IPS DF 6.9 (cell line): ENCODE results near the gene CSRNP2.
A peak's percentile ranks its signal among the peaks of the same experiment; 100 is the strongest.
"Not testable (repeated sequence)": the region's sequence is repeated elsewhere in the genome, so short reads cannot be mapped to it uniquely, and the experiment has no call there.

Experiments
- DNase-seq: peaks from one replicate; pipeline ENCODE4 v3.0.0-alpha.2; 2013; ENCODE audit warnings: low read depth, low spot score
- H3K27ac ChIP-seq: one replicate; pipeline ENCODE4 v1.5.1; 2013; ENCODE audit warnings: low read length, control low read depth
- H3K27me3 ChIP-seq: 2 replicates; pipeline ENCODE4 v1.6.1; 2013; ENCODE audit warnings: mild to moderate bottlenecking, low read length; ENCODE audit not compliant: control insufficient read depth, insufficient read depth
- H3K36me3 ChIP-seq: 2 replicates; pipeline ENCODE4 v1.6.1; 2013; ENCODE audit warnings: low read length; ENCODE audit not compliant: control insufficient read depth, insufficient read depth
- H3K4me1 ChIP-seq: 2 replicates; pipeline ENCODE4 v1.6.1; 2013; ENCODE audit warnings: low read length; ENCODE audit not compliant: control insufficient read depth, insufficient read depth
- H3K4me3 ChIP-seq: 2 replicates; pipeline ENCODE4 v1.5.1; 2013; ENCODE audit warnings: mild to moderate bottlenecking, low read length
- H3K9me3 ChIP-seq: 2 replicates; pipeline ENCODE4 v1.6.1; 2013; ENCODE audit warnings: low read length, inconsistent platforms; ENCODE audit not compliant: control insufficient read depth, insufficient read depth
- WGBS: extraction: QIAGEN DNeasy Blood & Tissue Kit; methylation state at CpG from one replicate; pipeline ENCODE4 v1.1.7; 2013; ENCODE audit warnings: mixed read lengths, missing lambda C conversion rate; ENCODE audit not compliant: insufficient read length, insufficient coverage; 5-methylcytosine and 5-hydroxymethylcytosine counted together

The CSRNP2 gene

DNA sequence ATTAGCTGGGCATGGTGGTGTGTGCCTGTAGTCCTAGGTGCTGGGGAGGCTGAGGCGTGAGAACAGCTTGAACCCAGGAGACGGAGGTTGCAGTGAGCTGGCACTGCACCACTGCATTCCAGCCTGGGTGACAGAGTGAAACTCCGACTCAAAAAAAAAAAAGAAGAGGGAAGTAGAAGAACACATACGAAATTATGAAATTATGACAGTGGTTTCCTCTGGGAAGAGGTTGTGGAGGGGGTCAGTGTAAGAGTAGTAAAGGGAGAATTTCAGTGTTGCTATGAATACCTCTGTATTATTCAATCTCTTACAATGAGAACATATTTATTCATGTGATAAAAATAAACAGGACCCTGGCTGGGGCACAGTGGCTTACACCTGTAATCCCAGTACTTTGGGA lies 24.7 kb upstream of the CSRNP2 start:
- no peak overlapping the region for H3K4me3 ChIP-seq
- no peaks in the 10 kb centered on the region for H3K9me3 ChIP-seq
- peaks cover 9% of the 10 kb centered on the region; the same call in 1 of the 2 replicates for H3K36me3 ChIP-seq
- H3K4me1 ChIP-seq = no peaks in the 10 kb centered on the region
- H3K27me3 ChIP-seq = no peaks in the 10 kb centered on the region
- no peak for DNase-seq
- WGBS = no CpG with 5 or more reads among the region's 4 CpGs
- no peak overlapping the region for H3K27ac ChIP-seq

GRCh38 chr12:51103977-51104376 lies 20.6 kb upstream of the CSRNP2 start:
- Histone ChIP-seq H3K9me3 (no peaks in the 10 kb centered on the region), H3K36me3 (peaks cover 12% of the 10 kb centered on the region; the same call in 1 of the 2 replicates), H3K4me3 (no peak overlapping the region), H3K27me3 (no peaks in the 10 kb centered on the region), H3K27ac (no peak overlapping the region), H3K4me1 (no peaks in the 10 kb centered on the region)
- no peak for DNase-seq

- Histone ChIP-seq H3K36me3 (peaks cover 12% of the 10 kb centered on the region; the same call in 1 of the 2 replicates), H3K4me3 (no peak overlapping the region), H3K27ac (no peak overlapping the region), H3K9me3 (no peaks in the 10 kb centered on the region), H3K27me3 (no peaks in the 10 kb centered on the region), H3K4me1 (no peaks in the 10 kb centered on the region)
- DNase-seq = no peak
- WGBS = no CpG with 5 or more reads among the region's 1 CpG
Measured at GRCh38 chr12:51098611-51099010, 15.2 kb upstream of the CSRNP2 start.

- H3K27ac ChIP-seq = no peak overlapping the region
- no peak overlapping the region for H3K4me3 ChIP-seq
- no peaks in the 10 kb centered on the region for H3K9me3 ChIP-seq
- H3K36me3 ChIP-seq = peaks cover 3% of the 10 kb centered on the region; the same call in 1 of the 2 replicates
- H3K27me3 ChIP-seq = no peaks in the 10 kb centered on the region
- no peak for DNase-seq
- H3K4me1 ChIP-seq = no peaks in the 10 kb centered on the region
- 100% methylated on average over 2 of the region's 10 CpGs for WGBS
Measured at GRCh38 chr12:51090705-51091229, 7.4 kb upstream of the CSRNP2 start.

DNA sequence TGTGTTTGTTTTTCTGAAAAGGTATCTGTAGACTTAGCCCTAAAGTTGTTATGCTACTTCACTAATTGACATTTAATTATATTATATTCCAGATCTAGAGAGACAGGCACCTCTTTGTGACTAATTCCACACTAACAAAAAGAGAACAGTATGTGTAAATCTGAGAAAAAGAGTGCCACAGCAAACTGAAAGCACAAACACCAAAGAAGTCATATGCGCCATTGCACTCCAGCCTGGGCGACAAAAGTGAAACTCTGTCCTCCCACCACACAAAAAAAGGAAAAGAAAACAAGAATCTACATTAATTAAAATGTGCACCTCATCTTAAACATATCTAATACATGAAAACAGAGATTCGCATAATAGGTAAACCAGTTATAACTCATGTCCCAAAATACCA lies 4.4 kb upstream of the CSRNP2 start:
- DNase-seq = no peak
- no peaks in the 10 kb centered on the region for H3K4me1 ChIP-seq
- WGBS = no CpG with 5 or more reads among the region's 3 CpGs
- H3K4me3 ChIP-seq = no peak overlapping the region
- H3K27me3 ChIP-seq = no peaks in the 10 kb centered on the region
- no peak overlapping the region for H3K27ac ChIP-seq
- H3K9me3 ChIP-seq = no peaks in the 10 kb centered on the region
- no peaks in the 10 kb centered on the region for H3K36me3 ChIP-seq

DNA sequence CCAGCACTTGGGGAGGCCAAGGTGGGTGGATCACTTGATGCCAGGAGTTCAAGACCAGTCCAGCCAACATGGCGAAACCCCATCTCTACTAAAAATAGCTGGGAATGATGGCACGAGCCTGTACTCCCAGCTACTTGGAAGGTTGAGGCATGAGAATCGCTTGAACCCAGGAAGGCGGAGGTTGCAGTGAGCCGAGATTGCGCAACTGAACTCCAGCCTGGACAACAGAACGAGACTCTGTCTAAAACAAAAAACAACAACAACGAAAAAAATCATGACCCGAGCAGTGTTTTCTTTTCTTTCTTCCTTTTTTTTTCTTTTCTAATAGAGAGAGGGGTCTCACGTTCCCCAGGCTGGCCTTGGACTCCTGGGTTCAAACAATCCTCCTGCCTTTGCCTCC lies 3.5 kb upstream of the CSRNP2 start:
- no peaks in the 10 kb centered on the region for H3K27me3 ChIP-seq
- no peak for DNase-seq
- H3K27ac ChIP-seq = no peak overlapping the region
- H3K36me3 ChIP-seq = no peaks in the 10 kb centered on the region
- no peaks in the 10 kb centered on the region for H3K9me3 ChIP-seq
- peaks cover 2% of the 10 kb centered on the region; the same call in 1 of the 2 replicates for H3K4me1 ChIP-seq
- WGBS = no CpG with 5 or more reads among the region's 10 CpGs
- no peak overlapping the region for H3K4me3 ChIP-seq

DNA sequence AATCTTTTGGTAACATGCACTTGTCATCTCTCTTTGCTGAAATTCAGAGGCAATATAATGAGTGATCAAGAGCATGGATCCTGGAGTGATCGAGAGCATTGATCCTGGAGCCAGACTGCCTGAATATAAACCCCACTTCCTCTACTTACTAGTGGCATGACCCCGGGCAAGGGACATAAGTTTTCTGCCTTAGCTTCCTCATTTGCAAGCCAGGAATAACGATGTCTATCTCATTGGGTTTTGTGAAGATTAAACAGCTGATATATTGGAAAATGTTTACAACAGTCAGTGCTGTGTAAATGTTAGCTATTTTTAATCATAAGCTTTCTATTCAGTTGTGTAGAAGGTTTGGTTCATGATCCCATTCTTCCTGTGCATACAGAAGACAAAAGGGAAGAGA lies 2.4 kb upstream of the CSRNP2 start:
- DNase-seq = no peak
- no peak overlapping the region for H3K4me3 ChIP-seq
- no peaks in the 10 kb centered on the region for H3K27me3 ChIP-seq
- H3K4me1 ChIP-seq = peaks cover 2% of the 10 kb centered on the region; the same call in 1 of the 2 replicates
- no peaks in the 10 kb centered on the region for H3K36me3 ChIP-seq
- H3K27ac ChIP-seq = no peak overlapping the region
- WGBS = no CpG with 5 or more reads among the region's 3 CpGs
- H3K9me3 ChIP-seq = no peaks in the 10 kb centered on the region

DNA sequence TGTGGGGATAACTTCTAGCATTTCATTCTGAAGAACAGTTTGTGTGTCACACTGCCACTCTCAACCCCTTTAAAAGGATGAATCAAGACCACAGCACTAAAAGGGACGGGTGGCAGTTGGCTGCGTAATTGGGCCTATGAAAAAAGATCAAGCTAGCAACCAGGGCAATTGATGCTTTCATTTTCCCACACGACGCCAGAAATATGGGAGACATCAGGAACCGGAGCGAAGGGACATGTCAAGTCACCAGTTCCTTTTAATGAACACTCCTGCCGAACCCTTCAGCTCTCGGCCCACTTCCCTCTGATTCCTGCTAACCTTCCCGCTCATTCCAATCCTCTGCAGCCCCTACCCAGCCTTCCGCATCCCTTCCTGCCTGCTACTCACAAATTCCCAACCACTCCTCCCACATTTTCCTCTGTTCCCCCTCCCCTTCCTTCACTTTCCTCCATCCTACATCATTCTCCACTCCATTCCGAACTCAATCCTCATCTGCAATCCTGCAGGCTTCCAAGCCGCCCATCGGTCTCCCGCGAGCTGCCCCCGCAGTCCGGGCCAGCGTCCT lies 753 bp downstream of the CSRNP2 start:
- Histone ChIP-seq H3K27ac (no peak overlapping the region), H3K27me3 (no peaks in the 10 kb centered on the region), H3K4me1 (peaks cover 2% of the 10 kb centered on the region; the same call in 1 of the 2 replicates), H3K4me3 (peak overlapping the region; percentile 88), H3K9me3 (no peaks in the 10 kb centered on the region), H3K36me3 (no peaks in the 10 kb centered on the region)
- WGBS = 100% methylated on average over 1 of the region's 18 CpGs
- peak; percentile 16 for DNase-seq

DNA sequence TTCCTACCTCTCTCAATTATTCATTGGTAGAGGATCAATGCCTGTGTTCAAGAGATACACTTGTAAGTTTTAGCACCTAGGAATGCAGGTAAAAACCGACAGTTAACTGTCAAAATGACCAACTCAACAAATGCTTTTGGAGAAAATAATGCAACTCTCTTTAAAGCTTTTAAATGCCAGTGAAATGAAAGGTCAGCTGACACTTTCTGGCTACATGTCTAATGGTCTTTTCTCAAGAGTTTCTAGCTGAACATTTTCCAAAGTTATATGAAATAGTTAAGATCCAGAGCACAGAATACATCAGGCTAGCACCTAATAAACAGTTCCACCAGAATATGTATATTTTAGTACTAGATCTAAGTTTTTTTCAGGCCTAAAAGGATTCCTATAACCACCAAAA lies 2.0 kb downstream of the CSRNP2 start:
- H3K27me3 ChIP-seq = no peaks in the 10 kb centered on the region
- H3K4me3 ChIP-seq = no peak overlapping the region
- no peaks in the 10 kb centered on the region for H3K9me3 ChIP-seq
- DNase-seq = no peak
- peaks cover 2% of the 10 kb centered on the region; the same call in 1 of the 2 replicates for H3K4me1 ChIP-seq
- H3K36me3 ChIP-seq = no peaks in the 10 kb centered on the region
- H3K27ac ChIP-seq = no peak overlapping the region
- WGBS = no CpG with 5 or more reads among the region's 1 CpG

GRCh38 chr12:51080136-51080535 lies 3.3 kb downstream of the CSRNP2 start:
- H3K4me1 ChIP-seq = peaks cover 2% of the 10 kb centered on the region; the same call in 1 of the 2 replicates
- no peaks in the 10 kb centered on the region for H3K27me3 ChIP-seq

DNA sequence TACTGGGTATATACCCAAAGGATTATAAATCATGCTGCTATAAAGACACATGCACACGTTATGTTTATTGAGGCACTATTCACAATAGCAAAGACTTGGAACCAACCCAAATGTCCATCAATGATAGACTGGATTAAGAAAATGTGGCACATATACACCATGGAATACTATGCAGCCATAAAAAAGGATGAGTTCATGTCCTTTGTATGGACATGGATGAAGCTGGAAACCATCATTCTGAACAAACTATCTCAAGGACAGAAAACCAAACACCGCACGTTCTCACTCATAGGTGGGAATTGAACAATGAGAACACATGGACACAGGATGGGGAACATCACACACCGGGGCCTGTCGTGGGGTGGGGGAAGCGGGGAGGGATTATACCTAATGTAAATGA lies 4.5 kb downstream of the CSRNP2 start:
- not testable (repeated sequence) for H3K4me1 ChIP-seq

More at GRCh38 chr12:51080136-51080535, 3.3 kb downstream of the CSRNP2 start:
- Histone ChIP-seq H3K36me3 (no peaks in the 10 kb centered on the region), H3K27ac (no peak overlapping the region), H3K9me3 (no peaks in the 10 kb centered on the region), H3K4me3 (no peak overlapping the region)
- WGBS = no CpG with 5 or more reads among the region's 4 CpGs
- DNase-seq = no peak

More for the DNA sequence above, 4.5 kb downstream of the CSRNP2 start:
- WGBS = no CpG with 5 or more reads among the region's 6 CpGs
- not testable (repeated sequence) for DNase-seq, H3K27ac ChIP-seq, H3K27me3 ChIP-seq, H3K36me3 ChIP-seq, H3K9me3 ChIP-seq, H3K4me3 ChIP-seq
